ENCODE results near the gene ADD2.

GRCh38 chr2:70766357-70767078 is 1.5 kb downstream of the ADD2 start:
- TF ChIP-seq POLR2A (IDR thresholded peaks at IDR 0.05) (no peak), CTCF (IDR thresholded peaks at IDR 0.05) (no peak)

Measured in adrenal gland (tissue), 5 donors.